ENCODE data around the gene SARDH.

DNA sequence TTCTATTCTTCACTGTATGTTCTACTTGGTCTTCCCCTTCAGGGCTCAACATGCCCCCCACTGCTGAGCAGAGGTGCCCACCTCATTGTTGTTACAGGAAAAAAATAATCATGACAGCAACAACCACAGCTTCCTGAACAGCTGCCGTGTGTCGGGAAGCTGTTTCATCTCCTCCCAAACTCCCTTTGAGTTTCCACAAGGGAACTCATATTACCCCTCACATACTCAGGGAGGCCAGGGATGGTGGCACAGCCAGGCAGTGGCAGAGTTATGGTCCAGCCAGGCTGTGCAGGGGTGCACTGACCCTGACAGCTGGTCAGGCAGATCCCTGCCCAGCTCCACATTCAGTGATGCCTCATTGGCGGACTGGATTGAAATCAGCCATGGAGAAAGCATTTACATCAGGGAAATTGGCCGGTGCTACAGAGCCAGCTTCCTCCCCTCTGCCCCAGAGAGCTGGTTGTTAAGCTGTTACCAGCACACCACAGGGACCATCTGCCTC lies 37.3 kb downstream of the SARDH start:
- no peak for TF ChIP-seq CTCF (conservative IDR thresholded peaks at IDR 0.05; ENCODE audit: low read length)
- TF ChIP-seq EZH2phosphoT487 (IDR thresholded peaks at IDR 0.05; ENCODE audit: borderline replicate concordance): no peak
